HEK293 (cell line): Measurements from ENCODE around the gene CD151.
A peak's percentile ranks its signal among the peaks of the same experiment; 100 is the strongest.

Experiments
- GLI2 ChIP-seq: fragments of 450-650 bp; formaldehyde crosslinking; IDR thresholded peaks from 2 replicates; pipeline ENCODE4; 2017; ENCODE audit warnings: missing biosample characterization, missing genetic modification characterization, low read depth, borderline replicate concordance
- GLIS1 ChIP-seq: fragments of 450-650 bp; formaldehyde crosslinking; IDR thresholded peaks from 2 replicates; pipeline ENCODE4 v1.5.1; 2016; ENCODE audit warnings: missing biosample characterization, missing genetic modification characterization
- HOXD13 ChIP-seq: sonication (generic); formaldehyde crosslinking; IDR thresholded peaks from 2 replicates; pipeline ENCODE4 v1.8.0; 2022; ENCODE audit warnings: missing genetic modification reagents, borderline replicate concordance
- KLF10 ChIP-seq: fragments of 450-650 bp; IDR thresholded peaks from 2 replicates; pipeline ENCODE4 v1.5.1; 2018; ENCODE audit warnings: missing biosample characterization, mild to moderate bottlenecking, missing genetic modification characterization
- KLF16 ChIP-seq: fragments of 450-650 bp; formaldehyde crosslinking; IDR thresholded peaks from 2 replicates; pipeline ENCODE4 v1.5.1; 2017; ENCODE audit warnings: missing biosample characterization, missing genetic modification characterization
- KLF8 ChIP-seq: fragments of 450-650 bp; formaldehyde crosslinking; IDR thresholded peaks from 2 replicates; pipeline ENCODE4 v1.5.1; 2016; ENCODE audit warnings: missing biosample characterization, missing genetic modification characterization
- OVOL3 ChIP-seq: fragments of 450-650 bp; formaldehyde crosslinking; IDR thresholded peaks from 2 replicates; pipeline ENCODE4 v1.5.1; 2016; ENCODE audit warnings: missing biosample characterization, missing genetic modification characterization
- REPIN1 ChIP-seq: fragments of 450-650 bp; formaldehyde crosslinking; IDR thresholded peaks from 2 replicates; pipeline ENCODE4 v1.5.1; 2017; ENCODE audit warnings: missing biosample characterization, missing genetic modification characterization, low read depth
- SP3 ChIP-seq: fragments of 450-650 bp; formaldehyde crosslinking; IDR thresholded peaks from 2 replicates; pipeline ENCODE4 v1.5.1; 2016; ENCODE audit warnings: missing biosample characterization, missing genetic modification characterization
- YY1 ChIP-seq: fragments of 450-650 bp; formaldehyde crosslinking; IDR thresholded peaks from 2 replicates; pipeline ENCODE4 v1.5.1; 2018; ENCODE audit warnings: missing biosample characterization, missing genetic modification characterization
- YY2 ChIP-seq: fragments of 450-650 bp; formaldehyde crosslinking; IDR thresholded peaks from 2 replicates; pipeline ENCODE4 v1.5.1; 2016; ENCODE audit warnings: missing biosample characterization, missing genetic modification characterization
- ZBTB20 ChIP-seq: fragments of 450-650 bp; formaldehyde crosslinking; IDR thresholded peaks from 2 replicates; pipeline ENCODE4 v1.5.1; 2016; ENCODE audit warnings: missing biosample characterization, missing genetic modification characterization
- ZBTB8A ChIP-seq: fragments of 450-650 bp; formaldehyde crosslinking; IDR thresholded peaks from 2 replicates; pipeline ENCODE4 v1.5.1; 2016; ENCODE audit warnings: missing biosample characterization, missing genetic modification characterization
- ZNF133 ChIP-seq: fragments of 450-650 bp; formaldehyde crosslinking; IDR thresholded peaks from 2 replicates; pipeline ENCODE4 v1.5.1; 2016; ENCODE audit warnings: missing biosample characterization, missing genetic modification characterization
- ZNF157 ChIP-seq: fragments of 450-650 bp; formaldehyde crosslinking; IDR thresholded peaks from 2 replicates; pipeline ENCODE4 v1.5.1; 2016; ENCODE audit warnings: missing biosample characterization, missing genetic modification characterization
- ZNF174 ChIP-seq: fragments of 450-650 bp; formaldehyde crosslinking; IDR thresholded peaks from 2 replicates; pipeline ENCODE4 v1.5.0; 2017; ENCODE audit warnings: missing biosample characterization, mild to moderate bottlenecking, missing genetic modification characterization
- ZNF175 ChIP-seq: fragments of 450-650 bp; formaldehyde crosslinking; IDR thresholded peaks from 2 replicates; pipeline ENCODE4 v1.5.1; 2016; ENCODE audit warnings: missing biosample characterization, missing genetic modification characterization
- ZNF221 ChIP-seq: fragments of 450-650 bp; formaldehyde crosslinking; IDR thresholded peaks from 2 replicates; pipeline ENCODE4 v1.5.1; 2017; ENCODE audit warnings: missing biosample characterization, missing genetic modification characterization, borderline replicate concordance
- ZNF248 ChIP-seq: fragments of 450-650 bp; formaldehyde crosslinking; IDR thresholded peaks from 2 replicates; pipeline ENCODE4 v1.5.1; 2017; ENCODE audit warnings: missing biosample characterization, missing genetic modification characterization
- ZNF350 ChIP-seq: fragments of 450-650 bp; formaldehyde crosslinking; IDR thresholded peaks from 2 replicates; pipeline ENCODE4 v1.5.0; 2017; ENCODE audit warnings: missing biosample characterization, mild to moderate bottlenecking, missing genetic modification characterization
- ZNF488 ChIP-seq: fragments of 450-650 bp; formaldehyde crosslinking; IDR thresholded peaks from 2 replicates; pipeline ENCODE4 v1.5.1; 2016; ENCODE audit warnings: missing biosample characterization, missing genetic modification characterization
- ZNF560 ChIP-seq: fragments of 450-650 bp; formaldehyde crosslinking; IDR thresholded peaks from 2 replicates; pipeline ENCODE4 v1.5.1; 2017; ENCODE audit warnings: missing biosample characterization, missing genetic modification characterization, borderline replicate concordance
- ZNF561 ChIP-seq: fragments of 450-650 bp; IDR thresholded peaks from 2 replicates; pipeline ENCODE4 v1.5.1; 2018; ENCODE audit warnings: missing biosample characterization, missing genetic modification characterization, borderline replicate concordance
- ZNF610 ChIP-seq: fragments of 450-650 bp; formaldehyde crosslinking; IDR thresholded peaks from 2 replicates; pipeline ENCODE4 v1.5.1; 2016; ENCODE audit warnings: missing biosample characterization, missing genetic modification characterization, borderline replicate concordance
- ZNF623 ChIP-seq: fragments of 450-650 bp; formaldehyde crosslinking; IDR thresholded peaks from 2 replicates; pipeline ENCODE4 v1.5.1; 2016; ENCODE audit warnings: missing biosample characterization, missing genetic modification characterization
- ZNF626 ChIP-seq: fragments of 450-650 bp; sonication (Bioruptor Pico); formaldehyde crosslinking; IDR thresholded peaks from 2 replicates; pipeline ENCODE4 v1.5.1; 2018; ENCODE audit warnings: missing biosample characterization, missing genetic modification characterization, inconsistent platforms
- ZNF664 ChIP-seq: fragments of 450-650 bp; formaldehyde crosslinking; IDR thresholded peaks from 2 replicates; pipeline ENCODE4 v1.5.1; 2016; ENCODE audit warnings: missing biosample characterization, missing genetic modification characterization
- ZNF747 ChIP-seq: fragments of 450-650 bp; formaldehyde crosslinking; IDR thresholded peaks from 2 replicates; pipeline ENCODE4 v1.5.1; 2016; ENCODE audit warnings: missing biosample characterization, missing genetic modification characterization
- ZNF843 ChIP-seq: fragments of 450-650 bp; formaldehyde crosslinking; IDR thresholded peaks from 2 replicates; pipeline ENCODE4 v1.5.1; 2016; ENCODE audit warnings: missing biosample characterization, missing genetic modification characterization
- ZSCAN30 ChIP-seq: fragments of 450-650 bp; IDR thresholded peaks from 2 replicates; pipeline ENCODE4 v1.5.1; 2018; ENCODE audit warnings: missing biosample characterization, mild to moderate bottlenecking, missing genetic modification characterization, moderate library complexity
- TF ChIP-seq, protein P1 (sequence below): fragments of 450-650 bp; formaldehyde crosslinking; IDR thresholded peaks from 2 replicates; pipeline ENCODE4 v1.5.1; 2016; ENCODE audit warnings: missing biosample characterization, missing genetic modification characterization
- TF ChIP-seq, protein P2 (sequence below): fragments of 450-650 bp; formaldehyde crosslinking; IDR thresholded peaks from 2 replicates; pipeline ENCODE4 v1.5.1; 2016; ENCODE audit warnings: missing biosample characterization, missing genetic modification characterization
- TF ChIP-seq, protein P3 (sequence below): fragments of 450-650 bp; formaldehyde crosslinking; IDR thresholded peaks from 2 replicates; pipeline ENCODE4 v1.5.1; 2016; ENCODE audit warnings: missing biosample characterization, missing genetic modification characterization, low read depth
- TF ChIP-seq, protein P4 (sequence below): fragments of 450-650 bp; formaldehyde crosslinking; IDR thresholded peaks from 2 replicates; pipeline ENCODE4 v1.5.1; 2016; ENCODE audit warnings: missing biosample characterization, missing genetic modification characterization, borderline replicate concordance

The CD151 gene

GRCh38 chr11:833114-833791 lies 501 bp downstream of the CD151 start (continued):
- TF ChIP-seq YY2, result no peak
- no peak for TF ChIP-seq ZNF626 (tag by site-specific recombination)
- no peak for TF ChIP-seq ZNF610 (tag by site-specific recombination)
- TF ChIP-seq, protein P1, sequence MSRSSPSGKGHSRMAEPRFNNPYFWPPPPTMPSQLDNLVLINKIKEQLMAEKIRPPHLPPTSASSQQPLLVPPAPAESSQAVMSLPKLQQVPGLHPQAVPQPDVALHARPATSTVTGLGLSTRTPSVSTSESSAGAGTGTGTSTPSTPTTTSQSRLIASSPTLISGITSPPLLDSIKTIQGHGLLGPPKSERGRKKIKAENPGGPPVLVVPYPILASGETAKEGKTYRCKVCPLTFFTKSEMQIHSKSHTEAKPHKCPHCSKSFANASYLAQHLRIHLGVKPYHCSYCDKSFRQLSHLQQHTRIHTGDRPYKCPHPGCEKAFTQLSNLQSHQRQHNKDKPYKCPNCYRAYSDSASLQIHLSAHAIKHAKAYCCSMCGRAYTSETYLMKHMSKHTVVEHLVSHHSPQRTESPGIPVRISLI (tag by site-specific recombination), result no peak
- no peak for TF ChIP-seq ZNF350 (tag by site-specific recombination)
- no peak for TF ChIP-seq ZNF747 (tag by site-specific recombination)
- peak; percentile 72 for TF ChIP-seq GLIS1
- TF ChIP-seq ZNF133 (tag by site-specific recombination), result no peak
- peak; percentile 74; the same call in 1 of the 2 replicates for TF ChIP-seq KLF8
- no peak for TF ChIP-seq ZNF221
- 0 out of 2 replicates have a peak, but pooled peaks have one; percentile 26 for TF ChIP-seq YY1 (tag by site-specific recombination)
- 0 out of 2 replicates have a peak, but pooled peaks have one; percentile 21 for TF ChIP-seq ZSCAN30 (tag by site-specific recombination)
- no peak for TF ChIP-seq GLI2 (tag by site-specific recombination)
- TF ChIP-seq, protein P2, sequence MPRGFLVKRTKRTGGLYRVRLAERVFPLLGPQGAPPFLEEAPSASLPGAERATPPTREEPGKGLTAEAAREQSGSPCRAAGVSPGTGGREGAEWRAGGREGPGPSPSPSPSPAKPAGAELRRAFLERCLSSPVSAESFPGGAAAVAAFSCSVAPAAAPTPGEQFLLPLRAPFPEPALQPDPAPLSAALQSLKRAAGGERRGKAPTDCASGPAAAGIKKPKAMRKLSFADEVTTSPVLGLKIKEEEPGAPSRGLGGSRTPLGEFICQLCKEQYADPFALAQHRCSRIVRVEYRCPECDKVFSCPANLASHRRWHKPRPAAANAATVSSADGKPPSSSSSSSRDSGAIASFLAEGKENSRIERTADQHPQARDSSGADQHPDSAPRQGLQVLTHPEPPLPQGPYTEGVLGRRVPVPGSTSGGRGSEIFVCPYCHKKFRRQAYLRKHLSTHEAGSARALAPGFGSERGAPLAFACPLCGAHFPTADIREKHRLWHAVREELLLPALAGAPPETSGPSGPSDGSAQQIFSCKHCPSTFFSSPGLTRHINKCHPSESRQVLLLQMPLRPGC (tag by site-specific recombination), result no peak
- TF ChIP-seq ZNF561 (tag by site-specific recombination), result no peak
- TF ChIP-seq ZNF623 (tag by site-specific recombination), result no peak
- TF ChIP-seq ZNF560, result no peak
- TF ChIP-seq ZNF488 (tag by site-specific recombination), result no peak
- peak; percentile 72 for TF ChIP-seq ZBTB8A (tag by site-specific recombination)
- TF ChIP-seq ZNF664, result no peak
- TF ChIP-seq HOXD13 (CRISPR knock-in tag), result no peak
- TF ChIP-seq SP3 (tag by site-specific recombination), result peak; percentile 19; the same call in 1 of the 2 replicates
- no peak for TF ChIP-seq ZNF157
- TF ChIP-seq ZNF175 (tag by site-specific recombination), result no peak
- no peak for TF ChIP-seq OVOL3 (tag by site-specific recombination)
- no peak for TF ChIP-seq ZNF248
- TF ChIP-seq, protein P3, sequence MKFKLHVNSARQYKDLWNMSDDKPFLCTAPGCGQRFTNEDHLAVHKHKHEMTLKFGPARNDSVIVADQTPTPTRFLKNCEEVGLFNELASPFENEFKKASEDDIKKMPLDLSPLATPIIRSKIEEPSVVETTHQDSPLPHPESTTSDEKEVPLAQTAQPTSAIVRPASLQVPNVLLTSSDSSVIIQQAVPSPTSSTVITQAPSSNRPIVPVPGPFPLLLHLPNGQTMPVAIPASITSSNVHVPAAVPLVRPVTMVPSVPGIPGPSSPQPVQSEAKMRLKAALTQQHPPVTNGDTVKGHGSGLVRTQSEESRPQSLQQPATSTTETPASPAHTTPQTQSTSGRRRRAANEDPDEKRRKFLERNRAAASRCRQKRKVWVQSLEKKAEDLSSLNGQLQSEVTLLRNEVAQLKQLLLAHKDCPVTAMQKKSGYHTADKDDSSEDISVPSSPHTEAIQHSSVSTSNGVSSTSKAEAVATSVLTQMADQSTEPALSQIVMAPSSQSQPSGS (tag by site-specific recombination), result no peak
- no peak for TF ChIP-seq ZNF174 (tag by site-specific recombination)
- TF ChIP-seq, protein P4, sequence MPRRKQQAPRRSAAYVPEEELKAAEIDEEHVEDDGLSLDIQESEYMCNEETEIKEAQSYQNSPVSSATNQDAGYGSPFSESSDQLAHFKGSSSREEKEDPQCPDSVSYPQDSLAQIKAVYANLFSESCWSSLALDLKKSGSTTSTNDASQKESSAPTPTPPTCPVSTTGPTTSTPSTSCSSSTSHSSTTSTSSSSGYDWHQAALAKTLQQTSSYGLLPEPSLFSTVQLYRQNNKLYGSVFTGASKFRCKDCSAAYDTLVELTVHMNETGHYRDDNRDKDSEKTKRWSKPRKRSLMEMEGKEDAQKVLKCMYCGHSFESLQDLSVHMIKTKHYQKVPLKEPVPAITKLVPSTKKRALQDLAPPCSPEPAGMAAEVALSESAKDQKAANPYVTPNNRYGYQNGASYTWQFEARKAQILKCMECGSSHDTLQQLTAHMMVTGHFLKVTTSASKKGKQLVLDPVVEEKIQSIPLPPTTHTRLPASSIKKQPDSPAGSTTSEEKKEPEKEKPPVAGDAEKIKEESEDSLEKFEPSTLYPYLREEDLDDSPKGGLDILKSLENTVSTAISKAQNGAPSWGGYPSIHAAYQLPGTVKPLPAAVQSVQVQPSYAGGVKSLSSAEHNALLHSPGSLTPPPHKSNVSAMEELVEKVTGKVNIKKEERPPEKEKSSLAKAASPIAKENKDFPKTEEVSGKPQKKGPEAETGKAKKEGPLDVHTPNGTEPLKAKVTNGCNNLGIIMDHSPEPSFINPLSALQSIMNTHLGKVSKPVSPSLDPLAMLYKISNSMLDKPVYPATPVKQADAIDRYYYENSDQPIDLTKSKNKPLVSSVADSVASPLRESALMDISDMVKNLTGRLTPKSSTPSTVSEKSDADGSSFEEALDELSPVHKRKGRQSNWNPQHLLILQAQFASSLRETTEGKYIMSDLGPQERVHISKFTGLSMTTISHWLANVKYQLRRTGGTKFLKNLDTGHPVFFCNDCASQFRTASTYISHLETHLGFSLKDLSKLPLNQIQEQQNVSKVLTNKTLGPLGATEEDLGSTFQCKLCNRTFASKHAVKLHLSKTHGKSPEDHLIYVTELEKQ, result no peak
- peak; percentile 53; the same call in 1 of the 2 replicates for TF ChIP-seq ZBTB20 (tag by site-specific recombination)
- peak; percentile 53; the same call in 1 of the 2 replicates for TF ChIP-seq KLF10
- TF ChIP-seq ZNF843 (tag by site-specific recombination), result no peak
- TF ChIP-seq KLF16, result 0 out of 2 replicates have a peak, but pooled peaks have one; percentile 32
- TF ChIP-seq REPIN1 (tag by site-specific recombination), result no peak
